Measurements from ENCODE around the gene EDNRB.

EDNRB gene

DNA sequence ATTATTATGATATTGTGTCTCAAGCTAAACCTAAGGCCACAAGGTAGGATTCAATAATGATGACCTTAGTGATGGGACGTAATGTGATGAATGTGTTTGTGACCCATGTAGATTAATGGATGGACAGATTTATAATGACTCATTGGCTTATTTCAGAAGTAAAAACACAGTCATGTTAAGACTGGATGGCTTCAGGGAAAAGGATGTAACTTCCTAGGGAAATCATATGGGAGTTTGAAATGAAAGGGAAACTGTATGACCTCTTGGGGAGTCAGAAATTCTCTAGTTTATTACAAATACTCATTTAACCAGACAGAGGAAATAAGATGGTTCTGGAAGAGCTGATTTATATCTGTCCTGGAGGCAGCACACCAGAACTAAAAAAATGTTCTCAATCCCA lies 2.9 kb downstream of the EDNRB start:
- no peak overlapping the region for H3K4me3 ChIP-seq (ENCODE audit: low read depth in 1 of 2, low read length in 2 of 2)
- peaks cover 0 to 7% of the 10 kb centered on the region in 2 donors for H3K27me3 ChIP-seq (ENCODE audit: control insufficient read depth in 1 of 2, insufficient read depth in 2 of 2, low read length in 2 of 2)
- H3K9ac ChIP-seq (ENCODE audit: low read length) = no peak overlapping the region
- H3K36me3 ChIP-seq (ENCODE audit: insufficient read depth, low read length) = no peaks in the 10 kb centered on the region
- H3K4me1 ChIP-seq (ENCODE audit: insufficient read depth, low read length) = peaks cover 8% of the 10 kb centered on the region
- H3K27ac ChIP-seq (ENCODE audit: low read depth, low read length) = no peak overlapping the region
- no peaks in the 10 kb centered on the region for H3K9me3 ChIP-seq (ENCODE audit: low read length)

GRCh38 chr13:77913003-77913402 lies 5.6 kb downstream of the EDNRB start:
- H3K27ac ChIP-seq (ENCODE audit: low read depth, low read length) = no peak overlapping the region
- H3K4me3 ChIP-seq (ENCODE audit: low read depth in 1 of 2, low read length in 2 of 2) = no peak overlapping the region

DNA sequence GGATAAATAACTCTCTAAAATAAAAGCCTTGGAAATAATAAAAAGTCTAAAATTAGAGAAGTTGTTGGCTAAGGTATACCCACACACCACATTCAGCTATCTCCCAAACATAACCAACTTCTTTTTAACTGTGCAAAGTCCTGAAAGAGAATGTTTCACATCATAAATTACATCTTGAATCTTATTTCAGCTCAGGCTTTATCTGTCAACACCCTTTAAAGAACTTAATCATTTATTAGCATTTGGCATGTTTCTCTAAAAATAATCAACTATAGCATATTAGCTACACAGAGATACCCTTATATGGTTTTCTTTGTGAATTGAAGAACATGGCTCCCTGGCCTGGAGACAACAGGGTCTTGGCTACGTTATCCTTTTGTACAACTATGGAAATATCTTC lies 6.9 kb downstream of the EDNRB start:
- no peaks in the 10 kb centered on the region for H3K4me1 ChIP-seq (ENCODE audit: insufficient read depth, low read length)
- H3K27ac ChIP-seq (ENCODE audit: low read depth, low read length) = no peak overlapping the region
- no peaks in the 10 kb centered on the region for H3K9me3 ChIP-seq (ENCODE audit: low read length)
- no peaks in the 10 kb centered on the region for H3K27me3 ChIP-seq (ENCODE audit: control insufficient read depth in 1 of 2, insufficient read depth in 2 of 2, low read length in 2 of 2)
- H3K9ac ChIP-seq (ENCODE audit: low read length) = no peak overlapping the region
- no peak overlapping the region for H3K4me3 ChIP-seq (ENCODE audit: low read depth in 1 of 2, low read length in 2 of 2)
- no peaks in the 10 kb centered on the region for H3K36me3 ChIP-seq (ENCODE audit: insufficient read depth, low read length)

More at GRCh38 chr13:77913003-77913402, 5.6 kb downstream of the EDNRB start:
- H3K27me3 ChIP-seq (ENCODE audit: control insufficient read depth in 1 of 2, insufficient read depth in 2 of 2, low read length in 2 of 2) = peaks cover 0 to under 1% of the 10 kb centered on the region in 2 donors
- H3K4me1 ChIP-seq (ENCODE audit: insufficient read depth, low read length) = no peaks in the 10 kb centered on the region
- no peaks in the 10 kb centered on the region for H3K9me3 ChIP-seq (ENCODE audit: low read length)
- H3K36me3 ChIP-seq (ENCODE audit: insufficient read depth, low read length) = no peaks in the 10 kb centered on the region
- no peak overlapping the region for H3K9ac ChIP-seq (ENCODE audit: low read length)

- Histone ChIP-seq H3K9ac (ENCODE audit: low read length) (no peak overlapping the region), H3K36me3 (ENCODE audit: insufficient read depth, low read length) (no peaks in the 10 kb centered on the region), H3K27me3 (ENCODE audit: control insufficient read depth in 1 of 2, insufficient read depth in 2 of 2, low read length in 2 of 2) (no peaks in the 10 kb centered on the region), H3K4me3 (ENCODE audit: low read depth in 1 of 2, low read length in 2 of 2) (no peak overlapping the region), H3K27ac (ENCODE audit: low read depth, low read length) (no peak overlapping the region), H3K9me3 (ENCODE audit: low read length) (no peaks in the 10 kb centered on the region), H3K4me1 (ENCODE audit: insufficient read depth, low read length) (no peaks in the 10 kb centered on the region)
These were observed 8.8 kb downstream of the EDNRB start for GRCh38 chr13:77909827-77910226.

DNA sequence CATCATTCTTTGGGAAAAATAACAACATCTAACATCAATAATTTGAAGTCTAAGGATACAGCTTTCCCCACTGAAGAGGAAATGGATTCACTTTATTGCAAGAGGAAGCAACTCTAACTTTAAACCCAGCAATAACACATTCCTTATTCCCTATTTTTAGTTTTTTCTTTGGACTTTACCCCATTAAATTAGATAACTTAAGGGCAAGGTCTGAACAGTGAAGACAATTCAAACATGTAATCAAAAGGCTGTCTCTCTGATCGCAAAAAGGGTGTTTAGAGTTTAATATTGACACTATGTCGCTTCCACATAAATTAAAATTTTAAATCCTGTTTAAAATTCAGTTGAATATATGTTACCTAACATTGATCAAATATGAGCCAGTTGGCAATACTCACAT lies 10.1 kb downstream of the EDNRB start:
- Histone ChIP-seq H3K27me3 (ENCODE audit: control insufficient read depth in 1 of 2, insufficient read depth in 2 of 2, low read length in 2 of 2) (no peaks in the 10 kb centered on the region), H3K4me3 (ENCODE audit: low read depth in 1 of 2, low read length in 2 of 2) (no peak overlapping the region), H3K36me3 (ENCODE audit: insufficient read depth, low read length) (no peaks in the 10 kb centered on the region), H3K27ac (ENCODE audit: low read depth, low read length) (no peak overlapping the region), H3K4me1 (ENCODE audit: insufficient read depth, low read length) (no peaks in the 10 kb centered on the region), H3K9me3 (ENCODE audit: low read length) (no peaks in the 10 kb centered on the region), H3K9ac (ENCODE audit: low read length) (no peak overlapping the region)

- Histone ChIP-seq H3K9ac (ENCODE audit: low read length) (no peak overlapping the region), H3K27ac (ENCODE audit: low read depth, low read length) (no peak overlapping the region), H3K27me3 (ENCODE audit: control insufficient read depth in 1 of 2, insufficient read depth in 2 of 2, low read length in 2 of 2) (no peaks in the 10 kb centered on the region), H3K36me3 (ENCODE audit: insufficient read depth, low read length) (no peaks in the 10 kb centered on the region), H3K9me3 (ENCODE audit: low read length) (no peaks in the 10 kb centered on the region), H3K4me3 (ENCODE audit: low read depth in 1 of 2, low read length in 2 of 2) (no peak overlapping the region), H3K4me1 (ENCODE audit: insufficient read depth, low read length) (no peaks in the 10 kb centered on the region)
These were observed 10.8 kb downstream of the EDNRB start for GRCh38 chr13:77907666-77908341.

DNA sequence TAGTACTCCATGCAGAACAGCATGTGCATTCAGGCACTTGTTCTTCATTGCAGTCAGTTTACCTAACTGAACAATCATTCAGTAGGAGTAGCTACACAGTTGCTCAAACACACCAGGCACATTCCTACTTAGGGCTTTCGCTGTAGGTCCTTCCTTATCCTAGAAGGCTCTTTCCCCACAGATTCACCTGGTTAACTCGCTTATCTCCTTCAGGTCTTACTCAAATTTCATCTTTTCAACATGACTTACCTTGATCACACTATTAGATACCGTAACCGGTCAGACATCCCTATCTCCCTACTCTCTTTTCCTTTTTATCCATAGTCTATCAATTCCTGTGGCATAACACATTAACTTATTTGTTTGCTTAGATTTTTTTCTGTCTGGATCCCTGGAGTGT lies 14.6 kb downstream of the EDNRB start:
- Histone ChIP-seq H3K9me3 (ENCODE audit: low read length) (no peaks in the 10 kb centered on the region), H3K4me3 (ENCODE audit: low read depth in 1 of 2, low read length in 2 of 2) (no peak overlapping the region), H3K36me3 (ENCODE audit: insufficient read depth, low read length) (no peaks in the 10 kb centered on the region), H3K4me1 (ENCODE audit: insufficient read depth, low read length) (no peaks in the 10 kb centered on the region), H3K9ac (ENCODE audit: low read length) (no peak overlapping the region), H3K27ac (ENCODE audit: low read depth, low read length) (no peak overlapping the region), H3K27me3 (ENCODE audit: control insufficient read depth in 1 of 2, insufficient read depth in 2 of 2, low read length in 2 of 2) (no peaks in the 10 kb centered on the region)

DNA sequence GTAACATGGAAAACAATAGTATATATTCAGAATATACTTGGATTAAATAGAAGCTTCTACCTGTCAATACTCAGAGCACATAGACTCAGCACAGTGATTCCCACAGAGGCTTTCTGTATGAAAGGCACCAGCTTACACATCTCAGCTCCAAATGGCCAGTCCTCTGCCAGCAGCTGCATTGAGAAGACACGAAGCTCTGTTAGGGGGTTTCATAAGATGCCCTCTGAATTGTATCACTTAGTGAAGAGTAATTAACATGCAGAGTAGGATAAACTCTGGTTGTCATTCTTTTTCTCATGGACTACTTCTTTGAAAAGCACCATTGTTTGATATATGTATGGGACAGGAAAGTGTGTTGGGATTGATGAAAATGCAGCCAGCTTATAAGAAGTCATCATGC lies 15.2 kb downstream of the EDNRB start:
- Histone ChIP-seq H3K9me3 (ENCODE audit: low read length) (no peaks in the 10 kb centered on the region), H3K36me3 (ENCODE audit: insufficient read depth, low read length) (no peaks in the 10 kb centered on the region), H3K4me1 (ENCODE audit: insufficient read depth, low read length) (no peaks in the 10 kb centered on the region), H3K9ac (ENCODE audit: low read length) (no peak overlapping the region), H3K27me3 (ENCODE audit: control insufficient read depth in 1 of 2, insufficient read depth in 2 of 2, low read length in 2 of 2) (no peaks in the 10 kb centered on the region), H3K27ac (ENCODE audit: low read depth, low read length) (no peak overlapping the region), H3K4me3 (ENCODE audit: low read depth in 1 of 2, low read length in 2 of 2) (no peak overlapping the region)

- no peak overlapping the region for H3K4me3 ChIP-seq (ENCODE audit: low read depth in 1 of 2, low read length in 2 of 2)
- no peaks in the 10 kb centered on the region for H3K4me1 ChIP-seq (ENCODE audit: insufficient read depth, low read length)
- no peaks in the 10 kb centered on the region for H3K36me3 ChIP-seq (ENCODE audit: insufficient read depth, low read length)
- no peak overlapping the region for H3K9ac ChIP-seq (ENCODE audit: low read length)
- H3K27me3 ChIP-seq (ENCODE audit: control insufficient read depth in 1 of 2, insufficient read depth in 2 of 2, low read length in 2 of 2) = no peaks in the 10 kb centered on the region
- H3K27ac ChIP-seq (ENCODE audit: low read depth, low read length) = no peak overlapping the region
- H3K9me3 ChIP-seq (ENCODE audit: low read length) = no peaks in the 10 kb centered on the region
These were observed 16.2 kb downstream of the EDNRB start for GRCh38 chr13:77902319-77902963.

DNA sequence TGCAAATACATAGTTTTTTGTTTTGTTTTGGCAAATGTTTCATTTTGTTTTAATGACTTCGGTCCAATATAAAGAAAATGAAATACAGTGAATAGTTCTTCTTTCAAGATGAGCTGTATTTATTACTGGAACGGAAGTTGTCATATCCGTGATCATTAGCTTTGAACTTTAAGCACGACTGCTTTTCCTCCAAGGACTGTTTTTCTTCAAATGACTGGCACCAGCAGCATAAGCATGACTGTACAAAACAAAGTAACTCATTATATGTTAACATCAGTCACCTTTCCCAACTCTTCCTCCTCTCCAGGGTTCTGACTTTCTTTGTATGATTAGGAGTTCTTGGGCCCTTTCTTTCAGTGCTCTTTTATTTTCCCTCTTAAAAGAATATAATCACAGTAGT lies 20.5 kb downstream of the EDNRB start:
- H3K4me3 ChIP-seq (ENCODE audit: low read depth in 1 of 2, low read length in 2 of 2) = no peak overlapping the region
- no peaks in the 10 kb centered on the region for H3K4me1 ChIP-seq (ENCODE audit: insufficient read depth, low read length)
- H3K27ac ChIP-seq (ENCODE audit: low read depth, low read length) = no peak overlapping the region
- H3K9ac ChIP-seq (ENCODE audit: low read length) = no peak overlapping the region
- H3K27me3 ChIP-seq (ENCODE audit: control insufficient read depth in 1 of 2, insufficient read depth in 2 of 2, low read length in 2 of 2) = no peaks in the 10 kb centered on the region
- no peaks in the 10 kb centered on the region for H3K9me3 ChIP-seq (ENCODE audit: low read length)
- no peaks in the 10 kb centered on the region for H3K36me3 ChIP-seq (ENCODE audit: insufficient read depth, low read length)

- Histone ChIP-seq H3K9me3 (ENCODE audit: low read length) (no peaks in the 10 kb centered on the region), H3K9ac (ENCODE audit: low read length) (no peak overlapping the region), H3K27me3 (ENCODE audit: control insufficient read depth in 1 of 2, insufficient read depth in 2 of 2, low read length in 2 of 2) (no peaks in the 10 kb centered on the region), H3K36me3 (ENCODE audit: insufficient read depth, low read length) (no peaks in the 10 kb centered on the region), H3K27ac (ENCODE audit: low read depth, low read length) (no peak overlapping the region), H3K4me3 (ENCODE audit: low read depth in 1 of 2, low read length in 2 of 2) (no peak overlapping the region), H3K4me1 (ENCODE audit: insufficient read depth, low read length) (no peaks in the 10 kb centered on the region)
These were observed 21.7 kb downstream of the EDNRB start for GRCh38 chr13:77896977-77897376.

DNA sequence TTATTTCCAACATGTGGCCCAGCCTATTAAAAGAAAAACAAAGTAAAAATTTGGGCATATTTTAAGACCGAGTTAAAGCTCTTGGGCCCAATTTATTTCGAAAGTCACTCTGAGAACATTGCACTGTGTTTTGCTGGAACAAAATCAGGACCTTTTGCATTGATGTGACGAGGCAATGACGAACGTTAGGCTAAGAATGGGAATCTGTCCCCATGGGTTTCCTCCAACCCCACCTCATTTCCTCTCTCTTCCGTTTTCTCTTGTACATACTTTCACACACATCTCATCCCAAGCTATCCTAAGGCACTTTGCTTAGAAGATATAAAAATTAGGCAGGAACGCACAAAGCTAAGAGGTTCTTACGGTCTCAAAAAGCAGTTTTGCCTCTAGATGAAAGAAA lies 22.1 kb downstream of the EDNRB start:
- Histone ChIP-seq H3K36me3 (ENCODE audit: insufficient read depth, low read length) (no peaks in the 10 kb centered on the region), H3K9ac (ENCODE audit: low read length) (no peak overlapping the region), H3K9me3 (ENCODE audit: low read length) (no peaks in the 10 kb centered on the region), H3K27me3 (ENCODE audit: control insufficient read depth in 1 of 2, insufficient read depth in 2 of 2, low read length in 2 of 2) (no peaks in the 10 kb centered on the region), H3K4me1 (ENCODE audit: insufficient read depth, low read length) (no peaks in the 10 kb centered on the region), H3K27ac (ENCODE audit: low read depth, low read length) (no peak overlapping the region), H3K4me3 (ENCODE audit: low read depth in 1 of 2, low read length in 2 of 2) (no peak overlapping the region)

All from muscle layer of colon (tissue), 2 donors.